Heart left ventricle (tissue), 13 donors: ENCODE measurements around the gene TNS3.

Experiments
- POLR2A ChIP-seq, 2 donors: fragments of 450-650 bp; IDR thresholded peaks; one replicate each; pipeline ENCODE4 v1.6.1; 2017; ENCODE audit warnings: antibody characterized with exemption in 2 of 2, mild to moderate bottlenecking in 2 of 2, moderate library complexity in 2 of 2
- TF ChIP-seq, protein P1 (sequence below), 12 donors: fragments of 200-600 bp; sonication (generic) in 4 of 12; IDR thresholded peaks; one replicate each; pipeline versions ENCODE4 v1.5.0 to v1.8.0; 2018 to 2022; ENCODE audit warnings: antibody characterized with exemption in 12 of 12, mild to moderate bottlenecking in 5 of 12
- donor health status: ischemic (EF 13 %, LVEDD 7.1; RV severe dilation, severe dysfunction).
- donor health status: DM: no; HTN: yes; CAD: no.
- donor health status: DM: no; HTN: no; CAD: no.
- donor health status: ischemic (EF 25% LVEDD 6.9; RV normal size, moderate dysfunction).
- donor health status: ischemic (EF 25% LVEDD 5.7; RV mildly dilated, moderate dysfunction).
- donor health status: ischemic (EF 35%, LVEDD 5.7; RV mildly dilated, moderate dysfunction).
- donor health status: nonischemic (EF 11% LVEDD 7.7; RV severe dilation, severe dysfunction).
- donor health status: DM: yes; HTN: yes; CAD: no.
- donor health status: PGD.
- donor health status: ischemic (EF 29% LVEDD 5.4; RV normal size, mild dysfunction).
- donor health status: nonischemic (EF 23%, LVEDD 6.1; RV moderate dilation, normal function).

DNA sequence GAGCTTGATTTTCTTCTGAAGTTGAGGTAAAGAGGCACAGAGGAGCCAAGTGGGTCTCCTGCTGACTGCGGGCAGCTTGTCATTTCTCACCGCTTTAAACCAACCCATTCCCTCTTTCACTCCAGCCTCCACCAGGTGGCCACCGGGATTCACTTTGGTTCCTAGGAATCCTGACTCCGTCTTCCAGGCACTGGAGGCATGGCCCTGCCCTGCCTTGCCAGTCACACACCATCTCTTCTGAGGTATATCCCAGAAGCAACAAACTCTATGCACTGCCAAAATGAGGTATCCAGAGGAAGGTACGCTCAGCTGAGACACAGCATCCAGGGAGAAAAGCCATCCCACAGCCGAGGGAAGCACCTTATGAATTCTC, 280.8 kb downstream of the TNS3 start:
- TF ChIP-seq, protein P1, sequence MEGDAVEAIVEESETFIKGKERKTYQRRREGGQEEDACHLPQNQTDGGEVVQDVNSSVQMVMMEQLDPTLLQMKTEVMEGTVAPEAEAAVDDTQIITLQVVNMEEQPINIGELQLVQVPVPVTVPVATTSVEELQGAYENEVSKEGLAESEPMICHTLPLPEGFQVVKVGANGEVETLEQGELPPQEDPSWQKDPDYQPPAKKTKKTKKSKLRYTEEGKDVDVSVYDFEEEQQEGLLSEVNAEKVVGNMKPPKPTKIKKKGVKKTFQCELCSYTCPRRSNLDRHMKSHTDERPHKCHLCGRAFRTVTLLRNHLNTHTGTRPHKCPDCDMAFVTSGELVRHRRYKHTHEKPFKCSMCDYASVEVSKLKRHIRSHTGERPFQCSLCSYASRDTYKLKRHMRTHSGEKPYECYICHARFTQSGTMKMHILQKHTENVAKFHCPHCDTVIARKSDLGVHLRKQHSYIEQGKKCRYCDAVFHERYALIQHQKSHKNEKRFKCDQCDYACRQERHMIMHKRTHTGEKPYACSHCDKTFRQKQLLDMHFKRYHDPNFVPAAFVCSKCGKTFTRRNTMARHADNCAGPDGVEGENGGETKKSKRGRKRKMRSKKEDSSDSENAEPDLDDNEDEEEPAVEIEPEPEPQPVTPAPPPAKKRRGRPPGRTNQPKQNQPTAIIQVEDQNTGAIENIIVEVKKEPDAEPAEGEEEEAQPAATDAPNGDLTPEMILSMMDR (IDR thresholded peaks at IDR 0.05): no peak
- TF ChIP-seq POLR2A (IDR thresholded peaks at IDR 0.05): no peak
